DND-41 (cell line): ENCODE measurements around the gene THBS1.

ENCODE experiments used
- CTCF ChIP-seq: IDR thresholded peaks from 2 replicates; pipeline ENCODE4 v1.5.1; 2012; ENCODE audit warnings: borderline replicate concordance, low read length, moderate library complexity, mild to moderate bottlenecking; ENCODE audit not compliant: poor library complexity, severe bottlenecking; ENCODE audit errors: extremely low read depth
- EZH2 ChIP-seq: IDR thresholded peaks from 3 replicates; pipeline ENCODE4 v1.6.1; 2012; ENCODE audit warnings: borderline replicate concordance, low read depth, mild to moderate bottlenecking, moderate library complexity, low read length, inconsistent platforms; ENCODE audit not compliant: severe bottlenecking

- no peak for TF ChIP-seq CTCF
- TF ChIP-seq EZH2 = no peak
These were observed 5.0 kb downstream of the THBS1 start for GRCh38 chr15:39585871-39586301.
